Right lobe of liver (tissue), 6 donors: ENCODE results near the gene NNT. TPM values are rescaled to one million over a fixed set of nuclear protein-coding genes. Genes with fewer than 3 reads are reported as not detected.

Source experiments
- ATAC-seq, 4 donors: fragments of 200-7000 bp; cut with Tn5 transposase; one replicate each; pipeline ENCODE4 v1.9.1; 2020; ENCODE audit warnings: mild to moderate bottlenecking in 4 of 4, moderate library complexity in 4 of 4
- DNase-seq, 3 donors: peaks; one replicate each; pipeline ENCODE4 v3.0.0-alpha.2; 2020
- H3K27ac ChIP-seq, 3 donors: fragments of 200-600 bp; one replicate each; pipeline ENCODE4 v1.8.0; 2022
- H3K27me3 ChIP-seq, 2 donors: fragments of 200-600 bp; one replicate each; pipeline ENCODE4 v1.8.0; 2022
- H3K36me3 ChIP-seq, 4 donors: fragments of 200-600 bp; sonication (generic) in 1 of 4; one replicate each; pipeline versions ENCODE4 v1.5.1 to v1.8.0; 2017 to 2022; ENCODE audit warnings: control low read depth in 1 of 4
- H3K4me1 ChIP-seq, 4 donors: fragments of 200-600 bp; sonication (generic) in 1 of 4; one replicate each; pipeline versions ENCODE4 v1.5.1 to v1.8.0; 2017 to 2022; ENCODE audit warnings: control low read depth in 1 of 4
- H3K4me3 ChIP-seq, 3 donors: fragments of 200-600 bp; one replicate each; pipeline ENCODE4 v1.8.0; 2022
- H3K9me3 ChIP-seq, 4 donors: fragments of 200-600 bp; sonication (generic) in 1 of 4; one replicate each; pipeline versions ENCODE4 v1.5.1 to v1.8.0; 2017 to 2022; ENCODE audit warnings: control low read depth in 1 of 4
- CTCF ChIP-seq, 4 donors: fragments of 200-600 bp in 3 of 4; fragments of 450-650 bp in 1 of 4; IDR thresholded peaks; one replicate each; pipeline versions ENCODE4 v1.5.1 to v1.8.0; 2016 to 2022; ENCODE audit warnings: antibody characterized with exemption in 4 of 4, mild to moderate bottlenecking in 2 of 4
- POLR2A ChIP-seq: fragments of 450-650 bp; IDR thresholded peaks from one replicate; pipeline ENCODE4 v1.6.1; 2017; ENCODE audit warnings: antibody characterized with exemption, mild to moderate bottlenecking
- WGBS: methylation state at CpG from one replicate; pipeline ENCODE4 v1.1.6; 2018; ENCODE audit warnings: low coverage, low lambda C conversion rate; ENCODE audit not compliant: insufficient coverage; ENCODE audit errors: missing lambda C conversion rate; 5-methylcytosine and 5-hydroxymethylcytosine counted together
- intact Hi-C, 2 donors: fragments of 100-400 bp; cut with DNase I; formaldehyde crosslinking; loops; one replicate each; pipeline versions ENCODE4 v1.11.2 to v1.14.1; 2022
- total RNA-seq, 6 experiments: library from RNA; depleted of rRNA in 2 of 6; stranded (reverse); fragments of >200 nt in 2 of 6; fragmentation: NEBNext Ultra II Directional in 3 of 6; extraction: Animal tissue kit (Norgen Biotek cat#: 25700) in 3 of 6; gene quantifications; one replicate each; pipeline versions ENCODE4 v1.1.0 to v1.2.4, GENCODE V29; 2016 to 2023
- donor health status: DM: no; HTN: yes; CAD: no.
- donor health status: DM: no; HTN: no; CAD: no.
- donor health status: DM: no; HTN: no; CAD: no.
- donor health status: DM: no; HTN: yes; CAD: no.
- donor health status: DM: no; HTN: yes; CAD: no.

NNT gene
- total RNA-seq, 6 experiments from 2014 or later, result 81.3 to 250 (median 188) TPM

GRCh38 chr5:43750809-43751208 lies 147.8 kb downstream of the NNT start:
- Histone ChIP-seq H3K27ac (no peak overlapping the region), H3K4me1 (no peaks in the 10 kb centered on the region), H3K9me3 (no peaks in the 10 kb centered on the region), H3K36me3 (no peaks in the 10 kb centered on the region), H3K4me3 (no peak overlapping the region), H3K27me3 (no peaks in the 10 kb centered on the region)
- intact Hi-C loops, result no loop called here
- no peak for ATAC-seq
- WGBS, result 66% methylated on average over 2 of the region's 2 CpGs
- DNase-seq, result no peak
- TF ChIP-seq CTCF (IDR thresholded peaks at IDR 0.05) (no peak), POLR2A (no peak)

GRCh38 chr5:43753069-43753468 lies 150.1 kb downstream of the NNT start:
- ATAC-seq, result no peak
- no peak for DNase-seq
- H3K27me3 ChIP-seq, result no peaks in the 10 kb centered on the region
- intact Hi-C loops, result no loop called here
- no peaks in the 10 kb centered on the region for H3K9me3 ChIP-seq
- no peaks in the 10 kb centered on the region for H3K36me3 ChIP-seq
- H3K27ac ChIP-seq, result no peak overlapping the region
- H3K4me3 ChIP-seq, result no peak overlapping the region
- H3K4me1 ChIP-seq, result no peaks in the 10 kb centered on the region
- no CpG with 5 or more reads among the region's 2 CpGs for WGBS
- TF ChIP-seq POLR2A (no peak), CTCF (IDR thresholded peaks at IDR 0.05) (no peak)

Other genes with a start within 250 kb of the NNT start
- 1 to 10 TPM in 5 of 6 experiments, under 1 TPM in 1; 1.00 to 2.3 (median 1.3) TPM for gene CCL28, start 190.8 kb upstream of the NNT start, total RNA-seq
- gene TMEM267, start 119.3 kb upstream of the NNT start, total RNA-seq, result 1 to 10 TPM; 3.9 to 5.1 (median 4.5) TPM
- under 1 TPM; 0.15 to 0.99 (median 0.72) TPM for gene C5orf34, start 88.0 kb upstream of the NNT start, total RNA-seq
- gene PAIP1, start 46.1 kb upstream of the NNT start, total RNA-seq, result 10 to 100 TPM; 36.0 to 56.3 (median 49.3) TPM